ENCODE measurements around the gene KCNK7.

The KCNK7 gene

GRCh38 chr11:65609665-65610064 is 14.1 kb upstream of the KCNK7 start:
- H3K4me3 ChIP-seq (ENCODE audit: low read depth, low read length), result no peak overlapping the region
- TF ChIP-seq CTCF (IDR thresholded peaks at IDR 0.05; ENCODE audit: low read depth, low read length), result no peak

- no peak overlapping the region for H3K4me3 ChIP-seq (ENCODE audit: low read depth, low read length)
- no peak for TF ChIP-seq CTCF (IDR thresholded peaks at IDR 0.05; ENCODE audit: low read depth, low read length)
Measured at GRCh38 chr11:65609229-65609628, 13.6 kb upstream of the KCNK7 start.

- TF ChIP-seq CTCF (IDR thresholded peaks at IDR 0.05; ENCODE audit: low read depth, low read length), result no peak
- no peak overlapping the region for H3K4me3 ChIP-seq (ENCODE audit: low read depth, low read length)
Measured at GRCh38 chr11:65607614-65608426, 12.2 kb upstream of the KCNK7 start.

GRCh38 chr11:65606876-65607613 is 11.4 kb upstream of the KCNK7 start:
- no peak overlapping the region for H3K4me3 ChIP-seq (ENCODE audit: low read depth, low read length)
- TF ChIP-seq CTCF (IDR thresholded peaks at IDR 0.05; ENCODE audit: low read depth, low read length), result no peak

GRCh38 chr11:65604258-65604657 is 8.7 kb upstream of the KCNK7 start:
- no peak overlapping the region for H3K4me3 ChIP-seq (ENCODE audit: low read depth, low read length)
- no peak for TF ChIP-seq CTCF (IDR thresholded peaks at IDR 0.05; ENCODE audit: low read depth, low read length)

- H3K4me3 ChIP-seq (ENCODE audit: low read depth, low read length), result no peak overlapping the region
- no peak for TF ChIP-seq CTCF (IDR thresholded peaks at IDR 0.05; ENCODE audit: low read depth, low read length)
Measured at GRCh38 chr11:65599955-65600246, 4.3 kb upstream of the KCNK7 start.

Data from WI38 (cell line).